Aorta (tissue), 5 donors: ENCODE results near the gene PSMC5. TPM values are rescaled to one million over a fixed set of nuclear protein-coding genes. Genes with fewer than 3 reads are reported as not detected.

Experiments
- ATAC-seq: fragments of 200-7000 bp; cut with Tn5 transposase; one replicate; pipeline ENCODE4 v1.9.1; 2022; ENCODE audit warnings: moderate library complexity; ENCODE audit not compliant: low FRiP score
- DNase-seq, 2 donors: peaks; one replicate each; pipeline ENCODE4 v3.0.0-alpha.2; 2020
- H3K27ac ChIP-seq, 2 donors: one replicate each; pipeline ENCODE4 v1.5.1; 2013; ENCODE audit warnings: low read length in 2 of 2, mild to moderate bottlenecking in 2 of 2, moderate library complexity in 2 of 2, control low read depth in 1 of 2, inconsistent platforms in 1 of 2, low read depth in 1 of 2
- H3K27me3 ChIP-seq, 2 donors: one replicate each; pipeline ENCODE4 v1.6.1; 2013; ENCODE audit warnings: control low read depth in 1 of 2, low read length in 1 of 2, mild to moderate bottlenecking in 1 of 2, moderate library complexity in 1 of 2; ENCODE audit not compliant: insufficient read depth in 2 of 2, control insufficient read depth in 1 of 2
- H3K36me3 ChIP-seq, 2 donors: one replicate each; pipeline ENCODE4 v1.6.1; 2013; ENCODE audit warnings: control low read depth in 1 of 2, low read length in 1 of 2, mild to moderate bottlenecking in 1 of 2; ENCODE audit not compliant: insufficient read depth in 2 of 2, control insufficient read depth in 1 of 2
- H3K4me1 ChIP-seq, 2 donors: one replicate each; pipeline ENCODE4 v1.6.1; 2013; ENCODE audit warnings: low read length in 2 of 2, control low read depth in 1 of 2, mild to moderate bottlenecking in 1 of 2, moderate library complexity in 1 of 2; ENCODE audit not compliant: insufficient read depth in 2 of 2, control insufficient read depth in 1 of 2
- H3K4me3 ChIP-seq, 2 donors: one replicate each; pipeline ENCODE4 v1.5.1; 2013; ENCODE audit warnings: low read length in 2 of 2, control low read depth in 1 of 2, mild to moderate bottlenecking in 1 of 2
- H3K9me3 ChIP-seq: one replicate; pipeline ENCODE4 v1.6.1; 2013; ENCODE audit warnings: mild to moderate bottlenecking, low read length; ENCODE audit not compliant: control insufficient read depth
- WGBS, 2 donors: extraction: QIAGEN DNeasy Blood & Tissue Kit; methylation state at CpG; one replicate each; pipeline ENCODE4 v1.1.7; 2013; 5-methylcytosine and 5-hydroxymethylcytosine counted together
- intact Hi-C, 2 donors: fragments of 100-400 bp; cut with DNase I; formaldehyde crosslinking; loops; one replicate each; pipeline versions ENCODE4 v1.14.2 to v1.15.0; 2022
- polyA plus RNA-seq, 2 donors: library from polyadenylated mRNA; stranded (reverse); fragments of 200-250 nt; gene quantifications; one replicate each; pipeline ENCODE4 v1.2.3, GENCODE V29; 2013
- total RNA-seq, 2 donors: library from RNA; stranded (reverse); fragmentation: NEBNext Ultra II Directional; extraction: Animal tissue kit (Norgen Biotek cat#: 25700); gene quantifications; one replicate each; pipeline ENCODE4 v1.2.1, GENCODE V29; 2021
- donor health status: healthy with polysubstance abuse.
- donor health status: Bipolar disorder and iron deficiency.
- donor health status: DM: no; HTN: no; CAD: no.
- donor health status: DM: no; HTN: no; CAD: no.
- donor health status: DM: yes; HTN: yes; CAD: no.

Gene PSMC5
- total and polyA plus RNA-seq, 4 donors = 81.1 to 208 (median 118) TPM

DNA sequence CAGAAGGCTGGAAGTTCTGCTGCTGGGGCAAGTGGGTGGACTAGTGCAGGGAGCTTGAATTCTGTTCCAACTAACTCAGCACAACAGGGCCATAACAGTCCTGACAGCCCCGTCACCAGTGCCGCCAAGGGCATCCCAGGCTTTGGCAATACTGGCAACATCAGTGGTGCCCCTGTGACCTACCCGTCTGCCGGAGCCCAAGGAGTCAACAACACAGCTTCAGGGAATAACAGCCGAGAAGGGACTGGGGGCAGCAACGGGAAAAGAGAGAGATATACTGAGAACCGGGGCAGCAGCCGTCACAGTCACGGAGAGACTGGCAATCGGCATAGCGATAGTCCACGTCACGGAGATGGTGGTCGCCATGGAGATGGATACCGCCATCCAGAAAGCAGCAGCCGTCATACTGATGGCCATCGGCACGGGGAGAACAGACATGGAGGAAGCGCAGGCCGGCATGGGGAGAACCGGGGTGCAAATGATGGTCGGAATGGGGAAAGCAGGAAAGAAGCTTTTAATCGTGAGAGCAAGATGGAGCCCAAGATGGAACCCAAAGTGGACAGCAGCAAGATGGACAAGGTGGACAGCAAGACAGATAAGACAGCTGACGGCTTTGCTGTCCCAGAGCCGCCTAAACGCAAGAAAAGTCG, 9.4 kb upstream of the PSMC5 start:
- Histone ChIP-seq H3K4me1 (no peaks in the 10 kb centered on the region), H3K27ac (no peak overlapping the region), H3K36me3 (peaks cover 11 to 27% of the 10 kb centered on the region in 2 donors), H3K27me3 (no peaks in the 10 kb centered on the region), H3K4me3 (no peak overlapping the region), H3K9me3 (no peaks in the 10 kb centered on the region)
- intact Hi-C loops = no loop called here
- ATAC-seq (no peak), DNase-seq (peak in 1 of 2 donors; percentile 69)
- WGBS, 2 donors = 93 to 94% methylated on average over 27 of the region's 27 CpGs

DNA sequence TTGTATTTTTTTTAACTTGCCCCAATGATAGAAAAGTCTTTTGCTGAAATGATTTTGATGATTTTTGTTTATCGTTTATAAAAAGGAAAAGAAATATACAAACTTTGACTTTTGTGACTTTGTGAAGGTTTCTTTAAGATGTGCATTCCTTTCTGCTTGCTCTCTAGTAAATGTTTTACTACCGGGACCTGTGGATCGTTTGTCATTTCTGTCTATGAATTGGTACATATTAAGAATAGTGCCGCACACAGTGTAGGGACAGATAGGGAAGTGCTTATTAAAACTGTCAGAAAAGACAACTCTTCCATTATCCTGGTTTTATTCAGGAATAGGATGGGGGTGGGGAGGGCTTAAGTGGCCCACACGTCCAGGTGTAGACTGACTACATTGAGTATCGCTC, 8.1 kb upstream of the PSMC5 start:
- H3K9me3 ChIP-seq = no peaks in the 10 kb centered on the region
- WGBS, 2 donors = 53 to 63% methylated on average over 6 of the region's 6 CpGs
- no peak overlapping the region for H3K4me3 ChIP-seq
- no peak for ATAC-seq
- DNase-seq = no peak
- intact Hi-C loops = no loop called here
- H3K27me3 ChIP-seq = no peaks in the 10 kb centered on the region
- peaks cover 11 to 26% of the 10 kb centered on the region in 2 donors for H3K36me3 ChIP-seq
- H3K4me1 ChIP-seq = no peaks in the 10 kb centered on the region
- no peak overlapping the region for H3K27ac ChIP-seq

DNA sequence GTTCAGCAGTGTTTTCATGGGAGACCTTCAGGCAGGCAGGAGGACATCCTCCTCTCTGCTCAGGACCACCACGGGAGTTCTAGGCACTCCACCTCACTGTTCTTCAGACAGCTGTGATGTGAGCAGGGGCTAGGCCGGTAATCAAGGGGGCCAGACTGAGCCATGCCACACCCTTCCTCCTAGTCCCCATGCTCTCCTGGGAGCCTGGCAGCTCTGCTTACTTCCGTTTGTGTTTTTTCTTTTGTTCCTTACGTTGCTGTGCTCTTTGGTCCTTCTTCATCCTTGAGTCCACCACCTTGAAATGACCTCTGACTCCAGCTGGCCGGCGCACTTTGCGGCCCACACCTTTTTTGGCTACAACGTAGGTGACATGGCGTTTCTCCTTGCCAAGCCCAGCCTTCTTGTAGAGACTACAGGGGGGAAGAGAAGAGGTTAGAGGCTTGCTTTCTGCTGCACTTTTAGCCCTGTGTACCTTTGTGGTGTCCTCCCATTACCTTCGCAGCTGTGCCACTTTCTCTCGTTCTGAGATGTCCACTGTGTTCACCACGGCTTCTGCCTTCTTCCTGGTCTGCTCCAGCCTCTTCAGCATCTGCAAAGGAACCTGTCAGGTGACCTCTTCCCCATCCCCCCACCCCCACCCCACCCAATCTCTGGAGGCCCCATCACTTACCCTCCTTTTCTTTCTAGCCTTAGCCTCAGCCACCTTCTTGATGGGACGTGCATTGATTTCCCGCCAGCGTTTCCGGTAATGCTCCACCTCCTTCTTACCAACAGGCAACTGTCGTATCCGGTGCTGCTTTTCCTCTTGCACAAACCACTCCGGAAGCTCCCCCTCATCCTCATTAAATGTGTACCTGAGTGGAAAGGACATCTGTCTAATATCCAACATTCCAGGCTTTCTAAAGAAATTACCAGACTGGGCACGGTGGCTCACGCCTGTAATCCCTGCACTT, 7.4 kb upstream of the PSMC5 start:
- Histone ChIP-seq H3K9me3 (no peaks in the 10 kb centered on the region), H3K27ac (no peak overlapping the region), H3K27me3 (no peaks in the 10 kb centered on the region), H3K4me1 (no peaks in the 10 kb centered on the region), H3K4me3 (no peak overlapping the region), H3K36me3 (peaks cover 11 to 31% of the 10 kb centered on the region in 2 donors)
- ATAC-seq = no peak
- peak in 1 of 2 donors; percentile 27 for DNase-seq
- WGBS, 2 donors = 74 to 77% methylated on average over 21 of the region's 21 CpGs
- intact Hi-C loops = no loop called here

DNA sequence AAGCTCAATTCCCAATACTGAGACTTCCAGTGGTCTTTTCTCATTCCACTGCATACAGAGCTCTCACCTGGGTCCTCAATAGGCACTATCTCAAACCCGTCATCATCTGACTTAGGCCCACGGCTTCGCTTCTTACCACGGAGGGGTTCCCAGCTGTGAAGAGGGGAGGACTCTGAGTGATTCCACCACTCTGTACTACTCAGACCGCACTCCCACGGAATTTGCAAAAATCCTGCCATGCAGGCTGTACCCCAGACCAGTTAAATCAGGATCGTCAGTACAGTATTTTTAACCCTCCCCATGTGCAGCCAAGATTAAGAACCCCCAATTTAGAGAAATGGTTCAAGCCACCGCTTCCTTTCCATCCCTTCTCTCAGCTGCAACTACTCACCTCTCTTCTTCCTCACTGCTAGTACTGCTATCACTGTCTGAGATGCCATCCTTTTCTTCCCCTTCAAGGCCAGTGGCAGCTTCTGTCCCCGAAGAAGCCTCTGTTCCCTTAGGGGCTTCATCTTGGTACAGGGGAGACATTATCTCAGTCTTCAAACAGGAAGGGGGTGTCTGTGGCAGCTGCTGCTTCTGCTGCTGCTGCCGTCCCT, 6.2 kb upstream of the PSMC5 start:
- no peak overlapping the region for H3K27ac ChIP-seq
- H3K4me3 ChIP-seq = no peak overlapping the region
- WGBS, 2 donors = 82 to 84% methylated on average over 10 of the region's 10 CpGs
- H3K9me3 ChIP-seq = no peaks in the 10 kb centered on the region
- ATAC-seq (no peak), DNase-seq (peak in 1 of 2 donors; percentile 42)
- no peaks in the 10 kb centered on the region for H3K27me3 ChIP-seq
- no peaks in the 10 kb centered on the region for H3K4me1 ChIP-seq
- intact Hi-C loops = no loop called here
- peaks cover 11 to 28% of the 10 kb centered on the region in 2 donors for H3K36me3 ChIP-seq

DNA sequence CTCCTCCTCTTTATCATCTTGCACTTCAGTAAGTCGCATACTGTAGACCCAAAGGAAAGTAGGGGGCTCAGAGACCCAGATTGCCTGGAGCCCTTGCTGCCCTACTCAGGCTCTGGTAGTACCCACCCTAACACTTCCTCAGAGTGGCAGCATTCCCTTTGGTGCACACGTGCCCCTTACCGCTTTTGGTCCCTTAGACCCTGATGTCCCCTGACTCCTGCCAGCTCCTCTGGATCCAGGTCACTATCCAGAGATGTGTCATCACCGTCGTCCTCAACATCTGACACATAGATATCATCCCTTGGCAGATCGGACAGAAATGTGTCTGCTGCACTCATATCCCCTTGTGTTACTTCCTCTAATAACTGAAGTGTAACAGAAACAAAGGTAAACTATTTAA, 5.4 kb upstream of the PSMC5 start:
- Histone ChIP-seq H3K4me1 (no peaks in the 10 kb centered on the region), H3K27ac (no peak overlapping the region), H3K27me3 (no peaks in the 10 kb centered on the region), H3K36me3 (peaks cover 7 to 28% of the 10 kb centered on the region in 2 donors), H3K4me3 (no peak overlapping the region), H3K9me3 (no peaks in the 10 kb centered on the region)
- intact Hi-C loops = no loop called here
- DNase-seq = peak in 1 of 2 donors; percentile 44
- no peak for ATAC-seq
- WGBS, 2 donors = 77 to 79% methylated on average over 6 of the region's 6 CpGs

DNA sequence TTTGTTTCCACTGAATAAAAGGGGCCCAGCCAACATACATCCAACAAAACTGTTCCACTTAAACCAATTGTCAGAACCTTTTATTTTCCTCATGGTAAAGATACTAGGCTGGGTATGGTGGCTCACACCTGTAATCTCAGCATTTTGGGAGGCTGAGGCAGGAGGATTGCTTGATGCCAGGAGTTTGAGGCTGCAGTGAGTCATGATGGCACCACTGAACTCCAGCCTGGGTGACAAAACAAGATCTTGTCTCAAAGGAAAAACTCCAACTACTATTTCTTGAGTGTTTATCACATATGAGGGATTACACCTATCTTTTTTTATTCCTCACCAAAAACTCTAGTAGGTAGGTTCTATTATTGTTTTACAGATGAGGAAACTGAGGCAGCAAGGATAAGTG, 4.7 kb upstream of the PSMC5 start:
- peaks cover 4 to 28% of the 10 kb centered on the region in 2 donors for H3K36me3 ChIP-seq
- ATAC-seq (no peak), DNase-seq (no peak)
- no peaks in the 10 kb centered on the region for H3K27me3 ChIP-seq
- intact Hi-C loops = no loop called here
- no peak overlapping the region for H3K27ac ChIP-seq
- no peak overlapping the region for H3K4me3 ChIP-seq
- H3K9me3 ChIP-seq = no peaks in the 10 kb centered on the region
- no peaks in the 10 kb centered on the region for H3K4me1 ChIP-seq

DNA sequence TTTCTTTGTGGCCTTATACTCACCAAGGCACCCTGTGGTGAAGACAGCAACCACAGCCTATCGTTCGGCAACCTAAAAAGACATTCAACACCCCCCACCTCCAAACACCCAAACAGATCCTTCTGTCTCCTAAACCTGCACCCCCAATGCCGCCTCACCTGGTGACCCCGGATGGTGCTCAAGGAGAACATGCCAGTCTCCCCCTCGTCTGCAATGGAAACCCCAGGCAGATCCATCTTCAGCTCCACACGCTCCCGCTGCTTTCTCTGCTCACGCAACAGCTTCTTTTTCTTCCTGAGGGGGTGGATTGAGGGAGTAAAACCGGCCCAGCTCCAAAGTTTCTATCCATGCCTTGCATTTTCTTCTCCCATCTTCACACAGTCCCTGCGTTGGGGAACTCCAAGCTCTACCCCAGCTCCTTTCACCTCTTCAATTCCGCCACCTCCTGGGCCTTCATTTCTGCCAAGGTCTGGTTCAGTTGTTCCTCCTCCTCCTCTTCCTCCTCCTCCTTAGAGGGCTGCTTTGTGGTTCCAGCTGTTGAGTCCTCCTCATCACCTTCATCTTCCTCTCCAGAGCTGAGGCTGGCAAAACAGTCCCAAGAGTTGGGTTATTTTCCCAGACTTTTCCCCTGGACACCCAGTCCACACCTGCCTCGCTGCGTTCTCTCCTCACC, 3.4 kb upstream of the PSMC5 start:
- intact Hi-C loops = no loop called here
- WGBS, 2 donors = 93% methylated on average over 13 of the region's 13 CpGs
- Histone ChIP-seq H3K36me3 (peaks cover 4 to 24% of the 10 kb centered on the region in 2 donors), H3K27ac (no peak overlapping the region), H3K4me1 (no peaks in the 10 kb centered on the region), H3K27me3 (no peaks in the 10 kb centered on the region), H3K9me3 (no peaks in the 10 kb centered on the region), H3K4me3 (no peak overlapping the region)
- no peak for ATAC-seq
- peak; percentile 22 to 29 for DNase-seq

DNA sequence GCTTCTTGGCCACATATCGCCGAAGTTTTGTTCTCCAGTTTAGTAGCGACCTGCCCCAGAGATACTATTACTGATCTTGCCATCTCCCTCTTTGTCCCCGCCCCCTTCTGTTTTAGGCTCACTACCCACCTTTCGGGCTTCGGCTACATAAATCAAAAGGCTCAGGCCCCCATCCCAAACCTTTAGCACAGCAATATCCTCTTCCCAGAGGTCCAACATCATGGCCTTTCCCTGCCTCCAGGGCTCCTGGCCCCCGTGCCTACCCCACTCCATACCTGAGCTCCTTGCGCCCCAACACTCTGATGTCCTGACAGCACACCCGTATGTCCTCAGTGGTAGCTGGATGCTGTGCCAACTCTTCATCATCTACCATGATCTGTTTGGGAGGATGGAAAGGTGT, 2.9 kb upstream of the PSMC5 start:
- H3K27ac ChIP-seq = no peak overlapping the region
- no peaks in the 10 kb centered on the region for H3K27me3 ChIP-seq
- ATAC-seq (no peak), DNase-seq (peak in 1 of 2 donors; percentile 31)
- no peak overlapping the region for H3K4me3 ChIP-seq
- intact Hi-C loops = no loop called here
- no peaks in the 10 kb centered on the region for H3K9me3 ChIP-seq
- peaks cover 4 to 24% of the 10 kb centered on the region in 2 donors for H3K36me3 ChIP-seq
- H3K4me1 ChIP-seq = no peaks in the 10 kb centered on the region
- 91 to 92% methylated on average over 9 of the region's 9 CpGs for WGBS, 2 donors
